Esophagus muscularis mucosa (tissue), 4 donors: Measurements from ENCODE around the gene HAO2. TPM values are rescaled to one million over a fixed set of nuclear protein-coding genes. Genes with fewer than 3 reads are reported as not detected.
"Not testable (repeated sequence)": the region's sequence is repeated elsewhere in the genome, so short reads cannot be mapped to it uniquely, and the experiment has no call there.

Source experiments
- DNase-seq: peaks from one replicate; pipeline ENCODE4 v3.0.0-alpha.2; 2017; ENCODE audit errors: extremely low spot score
- H3K27ac ChIP-seq, 4 donors: fragments of 200-600 bp; sonication (generic); replicated peaks in 1 of 4; 1 replicate in 3 of 4; 2 replicates in 1 of 4; pipeline ENCODE4 v1.5.1; 2016 to 2019; ENCODE audit warnings: mild to moderate bottlenecking in 1 of 4
- H3K27me3 ChIP-seq, 4 donors: fragments of 200-600 bp; sonication (generic); one replicate each; pipeline versions ENCODE4 v1.5.1 to v1.6.0; 2016 to 2019
- H3K36me3 ChIP-seq, 4 donors: fragments of 200-600 bp; sonication (generic); one replicate each; pipeline ENCODE4 v1.5.1; 2016 to 2019
- H3K4me1 ChIP-seq, 4 donors: fragments of 200-600 bp; sonication (generic); one replicate each; pipeline ENCODE4 v1.5.1; 2016 to 2019
- H3K4me3 ChIP-seq, 4 donors: fragments of 200-600 bp; sonication (generic); 1 replicate in 2 of 4; 2 replicates in 2 of 4; pipeline ENCODE4 v1.5.1; 2016 to 2019; ENCODE audit warnings: mild to moderate bottlenecking in 4 of 4, moderate library complexity in 1 of 4
- H3K9me3 ChIP-seq, 4 donors: fragments of 200-600 bp; sonication (generic); 1 replicate in 3 of 4; 2 replicates in 1 of 4; pipeline ENCODE4 v1.5.1; 2016 to 2019
- CTCF ChIP-seq, 3 experiments: fragments of 200-600 bp in 2 of 3; fragments of 450-650 bp in 1 of 3; sonication (generic) in 2 of 3; IDR thresholded peaks; one replicate each; pipeline ENCODE4 v1.5.1; 2017 to 2019; ENCODE audit warnings: antibody characterized with exemption in 3 of 3, mild to moderate bottlenecking in 2 of 3, moderate library complexity in 1 of 3
- EP300 ChIP-seq: sonication (generic); formaldehyde crosslinking; IDR thresholded peaks from one replicate; pipeline ENCODE4 v1.6.1; 2017; ENCODE audit warnings: antibody characterized with exemption
- POLR2A ChIP-seq: fragments of 450-650 bp; IDR thresholded peaks from one replicate; pipeline ENCODE4 v1.6.1; 2017; ENCODE audit warnings: antibody characterized with exemption, moderate library complexity, mild to moderate bottlenecking, low read depth
- POLR2AphosphoS5 ChIP-seq, 2 donors: sonication (generic); formaldehyde crosslinking; IDR thresholded peaks; one replicate each; pipeline ENCODE4 v1.6.1; 2017; ENCODE audit warnings: antibody characterized with exemption in 2 of 2
- WGBS: methylation state at CpG from one replicate; pipeline ENCODE4 v1.1.5; 2018; 5-methylcytosine and 5-hydroxymethylcytosine counted together
- intact Hi-C: fragments of 100-400 bp; cut with DNase I; formaldehyde crosslinking; loops from one replicate; pipeline ENCODE4 v1.15.1; 2023
- total RNA-seq, 4 donors: library from RNA; depleted of rRNA; stranded (reverse); fragments of >200 nt; gene quantifications; one replicate each; pipeline versions ENCODE4 v1.1.0 to v1.2.1, GENCODE V29; 2016

Gene HAO2
- total RNA-seq, 4 donors from 2014 or later, result 0.32 TPM; not detected in 3

GRCh38 chr1:119375366-119375765 is 6.8 kb downstream of the HAO2 start:
- intact Hi-C loops, result no loop called here
- H3K4me3 ChIP-seq, result no peak overlapping the region
- no peak overlapping the region for H3K27ac ChIP-seq
- 91% methylated on average over 1 of the region's 1 CpG for WGBS
- H3K27me3 ChIP-seq, result no peaks in the 10 kb centered on the region
- H3K9me3 ChIP-seq, result peaks cover 0 to 4% (median 0%) of the 10 kb centered on the region in 4 donors
- DNase-seq, result no peak
- no peaks in the 10 kb centered on the region for H3K36me3 ChIP-seq
- H3K4me1 ChIP-seq, result no peaks in the 10 kb centered on the region
- TF ChIP-seq EP300 (no peak), CTCF (IDR thresholded peaks at IDR 0.05) (no peak), POLR2AphosphoS5 (IDR thresholded peaks at IDR 0.05) (no peak), POLR2A (no peak)

DNA sequence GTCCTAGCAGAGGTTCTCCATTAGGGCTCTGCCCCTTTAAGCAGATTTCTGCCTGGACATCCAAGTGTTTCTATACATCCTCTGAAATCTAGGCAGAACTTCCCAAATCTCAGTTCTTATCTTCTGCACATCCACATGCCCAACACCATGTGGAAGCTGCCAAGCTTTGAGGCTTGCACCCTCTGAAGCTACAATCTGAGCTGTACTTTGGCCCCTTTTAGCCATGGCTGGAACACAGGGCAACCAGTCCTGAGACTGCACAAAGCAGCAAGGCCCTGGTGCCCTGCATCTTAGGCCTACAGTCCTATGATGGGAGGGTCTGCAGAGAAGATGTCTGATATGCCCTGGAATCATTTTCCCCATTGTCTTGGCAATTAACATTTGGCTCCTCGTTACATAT is 8.0 kb downstream of the HAO2 start:
- 91% methylated on average over 1 of the region's 1 CpG for WGBS
- no peak for DNase-seq
- intact Hi-C loops, result no loop called here

DNA sequence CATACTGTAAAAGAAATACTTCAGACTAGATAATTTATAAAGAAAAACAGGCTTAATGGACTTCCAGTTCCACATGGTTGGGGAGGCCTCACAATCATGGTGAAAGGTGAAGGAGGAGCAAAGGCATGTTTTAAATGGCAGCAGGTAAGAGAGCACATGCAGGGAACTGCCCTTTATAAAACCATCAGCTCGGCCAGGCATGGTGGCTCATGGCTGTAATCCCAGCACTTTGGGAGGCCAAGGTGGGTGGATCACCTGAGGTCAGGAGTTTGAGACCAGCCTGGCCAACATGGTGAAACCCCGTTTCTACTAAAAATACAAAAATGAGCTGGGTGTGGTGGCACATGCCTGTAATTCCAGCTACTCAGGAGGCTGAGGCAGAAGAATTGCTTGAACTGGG is 9.0 kb downstream of the HAO2 start:
- H3K9me3 ChIP-seq, H3K4me3 ChIP-seq, H3K27ac ChIP-seq, H3K4me1 ChIP-seq, DNase-seq, intact Hi-C loops, H3K27me3 ChIP-seq, H3K36me3 ChIP-seq: not testable (repeated sequence)
- WGBS, result 82% methylated on average over 2 of the region's 2 CpGs

More for the DNA sequence above, 8.0 kb downstream of the HAO2 start:
- H3K27ac ChIP-seq, result no peak overlapping the region
- peaks cover 0 to 4% (median 0%) of the 10 kb centered on the region in 4 donors for H3K9me3 ChIP-seq
- no peak for TF ChIP-seq EP300
- TF ChIP-seq POLR2A, result no peak
- no peak for TF ChIP-seq POLR2AphosphoS5 (IDR thresholded peaks at IDR 0.05)
- no peak for TF ChIP-seq CTCF (IDR thresholded peaks at IDR 0.05)
- H3K4me3 ChIP-seq, result no peak overlapping the region
- H3K36me3 ChIP-seq, result no peaks in the 10 kb centered on the region
- no peaks in the 10 kb centered on the region for H3K27me3 ChIP-seq
- no peaks in the 10 kb centered on the region for H3K4me1 ChIP-seq

DNA sequence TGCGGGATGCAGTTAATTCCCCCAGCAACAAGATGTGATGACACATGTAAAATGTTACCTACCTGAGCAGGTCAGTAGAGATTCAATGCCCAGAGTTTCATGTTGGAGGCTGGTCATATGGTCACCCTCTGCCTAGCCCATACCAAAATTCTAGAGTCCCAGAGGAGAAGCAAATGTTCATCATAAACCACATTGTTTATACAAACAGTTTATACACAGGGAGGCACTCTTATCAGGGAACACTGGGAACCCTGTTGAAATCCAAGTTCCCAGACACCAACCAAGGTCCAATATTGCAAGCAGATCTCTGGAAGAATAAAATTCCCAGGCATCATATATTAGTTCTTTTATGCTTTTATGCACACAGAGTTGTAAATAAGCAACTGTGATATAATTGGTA is 10.5 kb downstream of the HAO2 start:
- DNase-seq, result no peak
- intact Hi-C loops, result no loop called here
- Histone ChIP-seq H3K36me3 (no peaks in the 10 kb centered on the region), H3K27ac (no peak overlapping the region), H3K27me3 (no peaks in the 10 kb centered on the region), H3K4me1 (no peaks in the 10 kb centered on the region), H3K4me3 (no peak overlapping the region), H3K9me3 (peaks cover 0 to 4% (median 0%) of the 10 kb centered on the region in 4 donors)
- WGBS, result 92% methylated on average over 1 of the region's 1 CpG
- no peak for TF ChIP-seq POLR2AphosphoS5 (IDR thresholded peaks at IDR 0.05)
- no peak for TF ChIP-seq CTCF (IDR thresholded peaks at IDR 0.05)
- TF ChIP-seq POLR2A, result no peak
- no peak for TF ChIP-seq EP300

DNA sequence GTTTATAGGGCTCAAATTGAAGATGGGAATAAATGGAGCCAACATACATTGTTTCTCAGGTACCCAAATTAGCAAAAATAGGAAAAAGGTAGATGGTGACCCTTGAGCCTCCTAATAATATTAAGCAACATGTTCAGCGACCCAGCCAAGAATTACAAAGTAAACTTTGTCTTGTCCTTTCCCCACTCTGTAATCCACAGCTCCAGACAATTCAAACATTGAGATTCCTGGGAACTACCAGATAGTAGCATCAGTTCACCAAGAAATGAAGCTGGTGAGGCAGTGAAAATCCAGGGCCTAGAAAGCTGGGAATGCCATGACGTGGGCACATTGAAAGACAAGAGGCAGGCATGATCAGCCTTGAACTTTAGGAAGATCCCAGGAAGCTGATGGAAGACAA is 11.7 kb downstream of the HAO2 start:
- Histone ChIP-seq H3K9me3 (peaks cover 0 to 4% (median 0%) of the 10 kb centered on the region in 4 donors), H3K36me3 (no peaks in the 10 kb centered on the region), H3K27ac (no peak overlapping the region), H3K27me3 (no peaks in the 10 kb centered on the region), H3K4me3 (no peak overlapping the region), H3K4me1 (no peaks in the 10 kb centered on the region)
- intact Hi-C loops, result no loop called here
- TF ChIP-seq EP300 (no peak), POLR2A (no peak), CTCF (IDR thresholded peaks at IDR 0.05) (no peak), POLR2AphosphoS5 (IDR thresholded peaks at IDR 0.05) (no peak)
- DNase-seq, result no peak
- WGBS, result 93% methylated on average over 2 of the region's 2 CpGs
